Naive thymus-derived CD4-positive, alpha-beta T cell (primary cell): ENCODE measurements around the gene SLC6A6. TPM values are rescaled to one million over a fixed set of nuclear protein-coding genes. Genes with fewer than 3 reads are reported as not detected.

Source experiments
- ATAC-seq: fragments of 150-1000 bp; cut with Tn5 transposase; 2 replicates; pipeline ENCODE4 v1.10.0; 2021; ENCODE audit warnings: mild to moderate bottlenecking, moderate library complexity
- CTCF ChIA-PET: fragments of 350-600 bp; sonication (Branson Sonifier 250); formaldehyde crosslinking; loops from one replicate; lab custom pipeline; 2021; ENCODE audit warnings: antibody characterized with exemption; lab: Charles Lee
- POLR2A ChIA-PET: fragments of 350-600 bp; sonication (Branson Sonifier 250); formaldehyde crosslinking; loops from one replicate; lab custom pipeline; 2021; ENCODE audit warnings: antibody characterized with exemption, inconsistent platforms; lab: Charles Lee
- DNase-seq, 9 donors: peaks; one replicate each; pipeline versions ENCODE4 v3.0.0 to v3.0.0-alpha.2; 2020 to 2022; ENCODE audit warnings: mixed read lengths in 1 of 9
- H3K27ac ChIP-seq: one replicate; pipeline ENCODE4 v1.7.0; 2013; ENCODE audit warnings: mild to moderate bottlenecking, low read depth, low read length, moderate library complexity
- H3K27me3 ChIP-seq, 2 donors: one replicate each; pipeline ENCODE4 v1.7.0; 2013; ENCODE audit warnings: low read length in 2 of 2, mild to moderate bottlenecking in 2 of 2, moderate library complexity in 2 of 2; ENCODE audit not compliant: control insufficient read depth in 2 of 2, insufficient read depth in 2 of 2
- H3K36me3 ChIP-seq, 3 experiments: 1 replicate in 2 of 3; 2 replicates in 1 of 3; pipeline ENCODE4 v1.7.0; 2013; ENCODE audit warnings: low read length in 3 of 3, mild to moderate bottlenecking in 3 of 3, moderate library complexity in 1 of 3; ENCODE audit not compliant: insufficient read depth in 3 of 3, control insufficient read depth in 2 of 3
- H3K4me1 ChIP-seq, 2 donors: one replicate each; pipeline ENCODE4 v1.7.0; 2013; ENCODE audit warnings: low read length in 2 of 2, mild to moderate bottlenecking in 2 of 2, moderate library complexity in 1 of 2; ENCODE audit not compliant: control insufficient read depth in 2 of 2, insufficient read depth in 2 of 2
- H3K4me3 ChIP-seq: 2 replicates; pipeline ENCODE4 v1.7.0; 2013; ENCODE audit warnings: mild to moderate bottlenecking, low read length
- H3K9me3 ChIP-seq, 3 experiments: 1 replicate in 2 of 3; 2 replicates in 1 of 3; pipeline ENCODE4 v1.7.0; 2013; ENCODE audit warnings: low read length in 3 of 3; ENCODE audit not compliant: control insufficient read depth in 2 of 3
- H3K27ac Mint-ChIP-seq, 9 donors: one replicate each; pipeline ENCODE4 v1.8.0; 2020 to 2022; ENCODE audit warnings: mixed read lengths in 9 of 9, mild to moderate bottlenecking in 8 of 9, moderate library complexity in 5 of 9, inconsistent platforms in 2 of 9
- H3K27me3 Mint-ChIP-seq, 5 donors: one replicate each; pipeline ENCODE4 v1.8.0; 2021 to 2022; ENCODE audit warnings: mixed read lengths in 5 of 5, mild to moderate bottlenecking in 1 of 5
- H3K36me3 Mint-ChIP-seq, 5 donors: one replicate each; pipeline ENCODE4 v1.8.0; 2020 to 2022; ENCODE audit warnings: mixed read lengths in 5 of 5, mild to moderate bottlenecking in 3 of 5, inconsistent platforms in 1 of 5
- H3K4me1 Mint-ChIP-seq, 7 donors: one replicate each; pipeline ENCODE4 v1.8.0; 2020 to 2022; ENCODE audit warnings: mixed read lengths in 7 of 7, mild to moderate bottlenecking in 3 of 7, inconsistent platforms in 1 of 7
- H3K4me3 Mint-ChIP-seq, 10 donors: one replicate each; pipeline ENCODE4 v1.8.0; 2020 to 2022; ENCODE audit warnings: mild to moderate bottlenecking in 10 of 10, mixed read lengths in 10 of 10, moderate library complexity in 6 of 10, inconsistent platforms in 2 of 10
- H3K9me3 Mint-ChIP-seq, 11 donors: one replicate each; pipeline ENCODE4 v1.8.0; 2020 to 2022; ENCODE audit warnings: mixed read lengths in 11 of 11, mild to moderate bottlenecking in 4 of 11, inconsistent platforms in 1 of 11, moderate library complexity in 1 of 11
- intact Hi-C, 2 donors: fragments of 100-400 bp; cut with micrococcal nuclease; formaldehyde crosslinking; loops; one replicate each; pipeline ENCODE4 v1.15.1; 2023
- polyA plus RNA-seq, 2 donors: library from polyadenylated mRNA; unstranded; fragments of 300-500 nt; fragmentation: Illumina TruSeq; gene quantifications; one replicate each; pipeline ENCODE4 v1.2.3, GENCODE V29; 2021
- total RNA-seq, 6 experiments: library from RNA in 5 of 6; stranded (reverse) in 5 of 6; gene quantifications; 1 replicate in 5 of 6; 2 replicates in 1 of 6; pipeline ENCODE4 v1.2.3 and lab custom pipeline; 2021 to 2026

The SLC6A6 gene
- total and polyA plus RNA-seq, 7 experiments from 2014 or later = 3.0 to 87.5 (median 35.2) TPM

DNA sequence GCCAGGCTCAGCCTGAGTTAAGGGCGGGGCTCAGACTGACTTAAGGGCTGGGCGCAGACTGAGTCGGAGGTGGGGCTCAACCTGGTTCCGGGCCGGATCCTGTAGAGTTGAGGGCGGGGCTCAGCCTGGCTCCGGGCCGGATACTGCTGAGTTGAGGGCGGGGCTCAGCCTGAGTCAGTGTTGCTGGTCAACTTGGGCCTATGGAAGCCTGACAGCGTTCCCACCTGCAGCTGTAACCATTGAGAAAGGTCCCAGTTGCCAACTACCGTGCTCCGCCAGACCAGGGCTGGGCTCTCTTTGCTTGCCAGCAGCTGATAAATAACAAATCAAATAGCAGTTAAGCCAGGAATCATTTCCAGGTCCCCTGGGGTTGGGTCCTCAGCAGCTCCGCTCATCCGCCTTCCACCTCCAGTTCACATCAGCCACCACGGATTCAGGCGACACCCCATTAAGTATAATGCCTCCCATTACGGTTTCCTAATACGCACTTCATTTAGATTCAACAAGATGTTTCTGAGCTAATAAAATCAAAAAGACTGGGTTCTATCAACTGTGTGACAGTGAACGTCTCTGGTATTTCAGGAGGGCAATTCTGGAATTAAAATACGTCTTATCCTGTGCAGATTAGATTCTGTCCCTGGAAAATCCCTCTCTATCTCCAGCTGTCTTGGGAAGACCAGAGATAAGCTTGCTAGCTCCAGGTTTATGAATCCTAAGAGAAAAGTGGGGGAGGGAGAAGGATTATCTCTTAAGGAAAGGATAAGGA is 130.5 kb downstream of the SLC6A6 start:
- Mint-ChIP-seq H3K4me1 (peaks cover 0 to 1% (median 0%) of the 10 kb centered on the region in 7 donors), H3K4me3 (no peak overlapping the region), H3K27ac (no peak overlapping the region), H3K36me3 (peaks cover 0 to 3% (median 0%) of the 10 kb centered on the region in 5 donors), H3K27me3 (peaks cover 0 to 11% (median 8%) of the 10 kb centered on the region in 5 donors), H3K9me3 (peaks cover 0 to 2% (median 0%) of the 10 kb centered on the region in 11 donors)
- ChIA-PET CTCF (no interaction called here), POLR2A (no interaction called here)
- no peaks in the 10 kb centered on the region for H3K27me3 ChIP-seq
- no peaks in the 10 kb centered on the region for H3K9me3 ChIP-seq
- no peaks in the 10 kb centered on the region for H3K4me1 ChIP-seq
- no peak overlapping the region for H3K4me3 ChIP-seq
- DNase-seq = no peak
- H3K36me3 ChIP-seq = no peaks in the 10 kb centered on the region
- intact Hi-C loops = no loop called here
- no peak for ATAC-seq
- H3K27ac ChIP-seq = no peak overlapping the region

DNA sequence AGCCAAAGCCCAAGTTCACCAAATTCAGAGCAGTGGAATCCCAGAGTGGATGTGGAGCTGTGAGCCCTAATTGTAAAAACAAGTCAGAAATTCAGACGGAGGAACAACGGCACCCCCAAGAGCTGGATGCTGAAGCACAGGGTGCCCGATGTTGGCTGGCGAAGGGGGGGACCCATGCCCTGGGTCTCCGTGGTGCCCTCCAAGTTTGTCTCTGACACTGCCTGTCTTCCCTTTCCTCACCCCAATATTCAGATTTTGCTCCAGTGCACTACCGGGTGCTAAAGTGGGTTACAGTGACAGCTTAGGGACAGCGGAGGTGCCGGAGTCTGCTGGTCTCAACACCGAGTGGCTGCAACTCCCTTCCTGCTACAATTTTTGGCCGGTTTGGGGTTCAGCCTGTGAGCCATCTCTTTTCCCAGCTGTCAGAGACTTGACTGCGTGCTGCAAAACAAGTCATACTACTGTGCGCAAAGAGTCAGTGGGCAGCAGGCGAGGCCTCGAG is 131.1 kb downstream of the SLC6A6 start:
- Histone ChIP-seq H3K36me3 (no peaks in the 10 kb centered on the region), H3K4me3 (no peak overlapping the region), H3K27ac (no peak overlapping the region), H3K9me3 (no peaks in the 10 kb centered on the region), H3K27me3 (no peaks in the 10 kb centered on the region), H3K4me1 (no peaks in the 10 kb centered on the region)
- ChIA-PET CTCF (no interaction called here), POLR2A (no interaction called here)
- no peak for ATAC-seq
- Mint-ChIP-seq H3K27me3 (peaks cover 0 to 11% (median 5%) of the 10 kb centered on the region in 5 donors), H3K36me3 (peaks cover 0 to 3% (median 0%) of the 10 kb centered on the region in 5 donors), H3K9me3 (peaks cover 0 to 2% (median 0%) of the 10 kb centered on the region in 11 donors), H3K27ac (no peak overlapping the region), H3K4me1 (peaks cover 0 to 1% (median 0%) of the 10 kb centered on the region in 7 donors), H3K4me3 (no peak overlapping the region)
- no peak for DNase-seq
- intact Hi-C loops = no loop called here

DNA sequence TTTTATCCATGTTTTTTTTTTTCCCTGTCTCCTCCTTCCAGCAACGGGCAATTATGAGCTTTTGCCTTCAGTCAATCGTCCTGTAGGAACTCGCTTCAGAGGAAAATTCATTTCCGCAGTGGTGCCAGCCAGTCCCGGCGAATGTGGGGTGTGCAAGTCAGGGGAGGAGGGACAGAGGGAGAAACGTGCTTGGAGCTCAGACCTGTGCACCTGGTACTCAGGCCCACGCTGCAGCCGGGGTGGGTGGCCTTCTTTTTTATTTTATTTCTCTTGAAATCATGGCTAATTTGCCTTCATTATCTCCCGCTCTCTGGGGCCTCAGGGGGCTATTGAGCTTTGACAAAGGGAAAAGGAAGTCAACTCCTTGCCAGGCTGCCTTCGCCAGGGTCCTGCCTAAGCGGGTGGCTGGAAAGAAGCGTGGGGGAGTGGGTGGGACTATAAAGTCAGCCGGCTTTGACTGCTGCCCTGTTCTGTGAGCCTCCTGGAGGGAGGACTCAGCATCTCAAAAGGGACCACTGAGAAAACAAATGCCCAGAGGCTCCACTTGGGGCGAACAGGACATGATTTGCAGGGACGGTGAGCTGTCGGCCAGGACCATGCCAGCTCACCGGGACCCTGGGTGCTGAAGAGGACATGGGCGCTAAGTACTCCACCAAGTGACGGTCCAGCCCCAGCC is 132.2 kb downstream of the SLC6A6 start:
- ChIA-PET POLR2A (no interaction called here), CTCF (interaction anchor here (0.6 kb wide), 1 partner anchor 1039 kb away, joined by 3 read pairs; no protein-coding TSS in a partner anchor)
- peaks cover 0 to 11% (median 5%) of the 10 kb centered on the region in 5 donors for H3K27me3 Mint-ChIP-seq
- DNase-seq = no peak
- H3K36me3 Mint-ChIP-seq = peaks cover 0 to 3% (median 0%) of the 10 kb centered on the region in 5 donors
- Histone ChIP-seq H3K36me3 (no peaks in the 10 kb centered on the region), H3K27ac (no peak overlapping the region), H3K4me1 (no peaks in the 10 kb centered on the region), H3K4me3 (no peak overlapping the region), H3K9me3 (no peaks in the 10 kb centered on the region), H3K27me3 (no peaks in the 10 kb centered on the region)
- H3K9me3 Mint-ChIP-seq = peaks cover 0 to 2% (median 0%) of the 10 kb centered on the region in 11 donors
- H3K4me3 Mint-ChIP-seq = no peak overlapping the region
- intact Hi-C loops = no loop called here
- ATAC-seq = no peak
- peaks cover 0 to 1% (median 0%) of the 10 kb centered on the region in 7 donors for H3K4me1 Mint-ChIP-seq
- H3K27ac Mint-ChIP-seq = no peak overlapping the region

DNA sequence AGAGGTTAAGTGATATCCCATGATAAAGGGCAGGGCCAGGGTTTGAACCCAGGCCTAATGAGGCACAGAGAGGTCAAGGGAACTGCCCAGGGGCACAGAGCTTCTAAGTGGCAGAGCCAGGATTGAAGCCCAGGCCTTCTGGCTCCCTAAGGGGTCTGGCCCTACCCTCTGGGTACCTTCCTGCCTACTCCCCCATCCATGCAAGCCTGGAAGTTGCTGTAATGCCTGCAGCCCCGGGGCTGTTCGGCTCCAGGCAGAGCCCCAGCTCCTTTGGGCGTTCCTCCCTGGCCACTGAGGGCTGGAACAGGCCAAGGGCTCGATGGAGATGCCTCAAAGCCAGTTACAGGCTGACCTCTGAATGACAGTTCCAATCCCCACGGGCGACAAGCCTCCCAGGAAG is 133.2 kb downstream of the SLC6A6 start:
- no peak for DNase-seq
- Mint-ChIP-seq H3K27me3 (peaks cover 0 to 11% (median 5%) of the 10 kb centered on the region in 5 donors), H3K36me3 (peaks cover 0 to 3% (median 0%) of the 10 kb centered on the region in 5 donors), H3K4me3 (no peak overlapping the region), H3K27ac (no peak overlapping the region), H3K9me3 (no peaks in the 10 kb centered on the region), H3K4me1 (peaks cover 0 to 1% (median 0%) of the 10 kb centered on the region in 7 donors)
- ChIA-PET CTCF (no interaction called here), POLR2A (no interaction called here)
- no peak for ATAC-seq
- Histone ChIP-seq H3K27me3 (no peaks in the 10 kb centered on the region), H3K36me3 (no peaks in the 10 kb centered on the region), H3K4me1 (no peaks in the 10 kb centered on the region), H3K9me3 (no peaks in the 10 kb centered on the region), H3K27ac (no peak overlapping the region), H3K4me3 (no peak overlapping the region)
- intact Hi-C loops = no loop called here

DNA sequence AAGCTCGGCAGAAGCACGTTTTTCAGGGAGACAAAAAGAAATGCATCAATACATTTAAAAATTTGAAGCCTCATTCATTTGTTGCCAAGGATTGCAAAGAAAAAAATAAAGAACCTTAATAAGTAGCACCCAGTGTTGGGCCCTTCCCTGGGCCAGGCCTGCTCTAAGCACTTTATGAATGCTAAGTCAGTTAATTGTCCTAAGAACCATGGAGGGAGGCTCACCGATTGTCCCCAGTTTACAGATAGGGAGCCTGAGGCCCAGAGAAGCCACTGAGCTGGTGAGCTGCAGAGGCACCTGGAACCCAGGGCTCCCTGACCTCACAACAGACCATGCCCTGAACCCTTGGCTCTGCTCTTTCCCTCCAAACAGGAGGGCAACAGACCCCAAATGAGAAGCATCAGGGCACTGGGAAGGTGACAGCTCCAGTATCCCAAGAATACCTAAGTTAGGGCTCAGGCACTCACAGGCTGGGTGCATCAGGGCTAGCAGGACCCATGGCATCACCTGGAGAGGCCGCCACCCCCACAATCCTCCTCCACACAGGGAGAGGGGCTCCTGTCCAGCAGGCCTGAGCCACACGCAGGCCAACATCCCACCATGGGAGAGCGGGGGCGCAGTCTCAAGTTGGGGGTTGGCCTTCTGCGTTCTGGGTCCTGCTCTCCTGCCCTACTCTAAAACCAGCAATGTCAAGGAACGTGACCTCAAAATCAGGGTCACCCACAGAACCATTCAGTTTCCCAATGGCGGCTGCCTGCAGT is 133.8 kb downstream of the SLC6A6 start:
- peaks cover 0 to 11% (median 5%) of the 10 kb centered on the region in 5 donors for H3K27me3 Mint-ChIP-seq
- H3K4me3 Mint-ChIP-seq = no peak overlapping the region
- CTCF ChIA-PET = no interaction called here
- ATAC-seq (no peak), DNase-seq (no peak)
- intact Hi-C loops = no loop called here
- H3K27ac Mint-ChIP-seq = no peak overlapping the region
- no peaks in the 10 kb centered on the region for H3K9me3 Mint-ChIP-seq
- Histone ChIP-seq H3K27ac (no peak overlapping the region), H3K27me3 (no peaks in the 10 kb centered on the region), H3K4me1 (no peaks in the 10 kb centered on the region), H3K9me3 (no peaks in the 10 kb centered on the region), H3K36me3 (no peaks in the 10 kb centered on the region), H3K4me3 (no peak overlapping the region)
- POLR2A ChIA-PET = no interaction called here
- peaks cover 0 to 3% (median 0%) of the 10 kb centered on the region in 5 donors for H3K36me3 Mint-ChIP-seq
- H3K4me1 Mint-ChIP-seq = peaks cover 0 to 1% (median 0%) of the 10 kb centered on the region in 7 donors

DNA sequence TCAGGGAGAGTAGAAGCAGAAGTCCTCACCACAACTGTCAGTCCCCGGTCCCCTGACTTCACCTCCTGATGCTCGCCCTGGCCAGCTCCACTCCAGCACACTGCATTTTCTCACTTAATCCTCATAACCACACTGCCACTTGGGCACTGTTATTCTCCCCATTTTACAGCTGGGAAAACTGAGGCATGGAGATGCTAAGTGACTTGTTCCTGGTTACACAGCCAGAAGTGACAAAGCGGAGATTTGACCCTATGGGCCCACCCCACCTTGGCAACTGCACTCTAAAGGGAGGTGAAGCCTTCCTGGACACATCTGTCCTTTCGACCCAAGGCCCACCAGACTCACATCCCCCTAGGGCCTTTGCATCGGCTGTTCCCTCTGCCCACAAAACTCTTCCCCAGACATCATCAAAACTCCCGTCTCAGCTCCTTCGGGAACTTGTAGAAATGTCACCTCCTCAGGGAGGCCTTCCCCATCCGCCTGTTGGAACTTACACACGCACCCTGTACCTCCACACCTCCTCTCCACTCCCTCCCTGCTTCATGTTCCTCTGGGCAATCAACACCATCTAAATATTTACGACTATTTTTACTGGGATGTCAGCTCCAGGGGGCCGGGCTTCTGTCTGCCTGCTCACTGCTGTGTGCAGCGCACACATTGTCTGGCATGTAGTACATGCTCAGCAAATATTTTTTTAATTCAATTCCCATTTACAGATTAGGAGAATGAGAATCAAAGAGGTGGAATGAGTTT is 134.6 kb downstream of the SLC6A6 start:
- CTCF ChIA-PET = no interaction called here
- DNase-seq (no peak), ATAC-seq (no peak)
- H3K4me1 Mint-ChIP-seq = peaks cover 0 to 1% (median 0%) of the 10 kb centered on the region in 7 donors
- Histone ChIP-seq H3K27me3 (no peaks in the 10 kb centered on the region), H3K27ac (no peak overlapping the region), H3K36me3 (no peaks in the 10 kb centered on the region), H3K4me1 (no peaks in the 10 kb centered on the region), H3K4me3 (no peak overlapping the region), H3K9me3 (no peaks in the 10 kb centered on the region)
- peaks cover 0 to 3% (median 0%) of the 10 kb centered on the region in 5 donors for H3K36me3 Mint-ChIP-seq
- H3K27me3 Mint-ChIP-seq = peaks cover 0 to 11% (median 5%) of the 10 kb centered on the region in 5 donors
- no peak overlapping the region for H3K4me3 Mint-ChIP-seq
- POLR2A ChIA-PET = no interaction called here
- H3K27ac Mint-ChIP-seq = no peak overlapping the region
- H3K9me3 Mint-ChIP-seq = no peaks in the 10 kb centered on the region
- intact Hi-C loops = no loop called here
